Natural killer cell (primary cell): ENCODE measurements around the gene RBM10. TPM values are rescaled to one million over a fixed set of nuclear protein-coding genes. Genes with fewer than 3 reads are reported as not detected.

Source experiments
- ATAC-seq, 3 donors: fragments of 150-1000 bp in 2 of 3; fragments of 200-7000 bp in 1 of 3; cut with Tn5 transposase; 1 replicate in 1 of 3; 2 replicates in 2 of 3; pipeline ENCODE4 v1.10.0; 2021; ENCODE audit warnings: mild to moderate bottlenecking in 2 of 3, moderate library complexity in 2 of 3
- DNase-seq, 2 donors: peaks; one replicate each; pipeline versions ENCODE4 v3.0.0 to v3.0.0-alpha.2; 2013 to 2021; ENCODE audit warnings: mixed read lengths in 1 of 2
- H3K27ac ChIP-seq: one replicate; pipeline ENCODE4 v1.5.1; 2013; ENCODE audit warnings: mild to moderate bottlenecking, low read length
- H3K27me3 ChIP-seq: one replicate; pipeline ENCODE4 v1.6.1; 2013; ENCODE audit warnings: low read length; ENCODE audit not compliant: control insufficient read depth, insufficient read depth
- H3K36me3 ChIP-seq: one replicate; pipeline ENCODE4 v1.6.1; 2013; ENCODE audit warnings: low read length; ENCODE audit not compliant: control insufficient read depth, insufficient read depth
- H3K4me1 ChIP-seq: one replicate; pipeline ENCODE4 v1.6.1; 2013; ENCODE audit warnings: low read length; ENCODE audit not compliant: control insufficient read depth, insufficient read depth
- H3K4me3 ChIP-seq: one replicate; pipeline ENCODE4 v1.5.1; 2013; ENCODE audit warnings: low read length
- H3K9me3 ChIP-seq: one replicate; pipeline ENCODE4 v1.6.1; 2013; ENCODE audit warnings: low read length; ENCODE audit not compliant: control insufficient read depth, insufficient read depth
- H3K27ac Mint-ChIP-seq, 2 donors: one replicate each; pipeline ENCODE4 v1.8.0; 2022; ENCODE audit warnings: mild to moderate bottlenecking in 2 of 2, mixed read lengths in 2 of 2, moderate library complexity in 1 of 2
- H3K27me3 Mint-ChIP-seq, 2 donors: one replicate each; pipeline ENCODE4 v1.8.0; 2022; ENCODE audit warnings: low read depth in 2 of 2, mixed read lengths in 2 of 2
- H3K36me3 Mint-ChIP-seq: one replicate; pipeline ENCODE4 v1.8.0; 2022; ENCODE audit warnings: mixed read lengths
- H3K4me1 Mint-ChIP-seq, 2 donors: one replicate each; pipeline ENCODE4 v1.8.0; 2022; ENCODE audit warnings: mixed read lengths in 2 of 2
- H3K4me3 Mint-ChIP-seq: one replicate; pipeline ENCODE4 v1.8.0; 2022; ENCODE audit warnings: mild to moderate bottlenecking, moderate library complexity, mixed read lengths
- H3K9me3 Mint-ChIP-seq, 2 donors: one replicate each; pipeline ENCODE4 v1.8.0; 2022; ENCODE audit warnings: mixed read lengths in 2 of 2
- CTCF ChIP-seq: fragments of 200-600 bp; IDR thresholded peaks from one replicate; pipeline ENCODE4 v1.8.0; 2022; ENCODE audit warnings: antibody characterized with exemption
- WGBS: methylation state at CpG from one replicate; pipeline ENCODE4 v1.1.7; 2013; ENCODE audit warnings: missing lambda C conversion rate; ENCODE audit not compliant: insufficient coverage; 5-methylcytosine and 5-hydroxymethylcytosine counted together
- intact Hi-C: fragments of 100-400 bp; cut with micrococcal nuclease; formaldehyde crosslinking; loops from one replicate; pipeline ENCODE4 v1.14.2; 2022
- total RNA-seq, 4 donors: library from RNA; stranded (reverse); fragments of 120-200 nt in 1 of 4; gene quantifications; one replicate each; pipeline versions ENCODE4 v1.2.3 to v1.2.4, GENCODE V29; 2013 to 2022

The RBM10 gene
- total RNA-seq, 3 donors from 2014 or later (not counting 1 experiment from before 2014, with no cell fraction given) = 37.5 to 43.7 (median 39.4) TPM

DNA sequence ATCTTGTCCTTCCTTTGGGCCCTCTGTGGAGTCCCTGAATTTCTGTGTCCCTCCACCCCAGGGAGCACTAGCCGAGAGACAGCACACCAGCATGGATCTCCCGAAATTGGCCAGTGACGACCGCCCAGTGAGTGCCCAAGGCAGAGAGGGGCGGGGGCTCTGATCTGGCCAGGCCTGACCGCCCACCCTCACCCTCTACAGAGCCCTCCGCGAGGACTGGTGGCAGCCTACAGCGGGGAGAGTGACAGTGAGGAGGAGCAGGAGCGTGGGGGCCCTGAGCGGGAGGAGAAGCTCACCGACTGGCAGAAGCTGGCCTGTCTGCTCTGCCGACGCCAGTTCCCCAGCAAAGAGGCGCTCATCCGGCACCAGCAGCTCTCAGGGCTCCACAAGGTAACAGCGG is 40.2 kb downstream of the RBM10 start:
- H3K36me3 ChIP-seq = peaks cover 36% of the 10 kb centered on the region
- ATAC-seq = no peak
- no peak for DNase-seq
- no peaks in the 10 kb centered on the region for H3K4me1 Mint-ChIP-seq
- no peak for TF ChIP-seq CTCF
- H3K27ac Mint-ChIP-seq = no peak overlapping the region
- H3K4me3 ChIP-seq = no peak overlapping the region
- no peaks in the 10 kb centered on the region for H3K27me3 ChIP-seq
- intact Hi-C loops = no loop called here
- no peak overlapping the region for H3K27ac ChIP-seq
- H3K27me3 Mint-ChIP-seq = no peaks in the 10 kb centered on the region
- no peak overlapping the region for H3K4me3 Mint-ChIP-seq
- H3K9me3 Mint-ChIP-seq = no peaks in the 10 kb centered on the region
- no peaks in the 10 kb centered on the region for H3K36me3 Mint-ChIP-seq
- H3K4me1 ChIP-seq = peaks cover under 1% of the 10 kb centered on the region
- 95% methylated on average over 14 of the region's 17 CpGs for WGBS
- no peaks in the 10 kb centered on the region for H3K9me3 ChIP-seq

DNA sequence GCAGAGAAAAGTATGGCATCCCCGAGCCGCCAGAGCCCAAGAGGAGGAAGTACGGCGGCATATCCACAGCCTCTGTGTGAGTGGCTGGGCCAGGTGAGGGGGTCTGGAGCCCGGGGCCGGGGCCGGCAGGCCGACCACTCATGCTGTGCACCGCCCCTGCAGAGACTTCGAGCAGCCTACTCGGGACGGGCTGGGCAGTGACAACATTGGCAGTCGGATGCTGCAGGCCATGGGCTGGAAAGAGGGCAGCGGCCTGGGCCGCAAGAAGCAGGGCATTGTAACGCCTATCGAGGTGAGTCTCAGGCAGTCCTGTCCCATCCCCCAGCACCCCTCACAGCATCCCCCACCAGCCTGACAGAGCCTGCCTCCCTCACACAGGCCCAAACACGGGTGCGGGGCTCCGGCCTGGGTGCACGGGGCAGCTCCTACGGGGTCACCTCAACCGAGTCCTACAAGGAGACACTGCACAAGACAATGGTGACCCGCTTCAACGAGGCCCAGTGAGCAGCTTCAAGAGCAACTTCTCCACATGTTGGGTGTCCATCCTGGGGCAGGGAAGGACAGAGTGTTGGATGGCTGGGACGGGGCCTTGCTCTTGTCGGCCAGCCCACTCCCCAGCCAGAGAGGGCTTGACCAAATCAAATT is 41.2 kb downstream of the RBM10 start:
- TF ChIP-seq CTCF = no peak
- ATAC-seq (no peak), DNase-seq (no peak)
- Histone ChIP-seq H3K27ac (no peak overlapping the region), H3K36me3 (peaks cover 34% of the 10 kb centered on the region), H3K4me3 (no peak overlapping the region), H3K27me3 (no peaks in the 10 kb centered on the region), H3K4me1 (peaks cover 10% of the 10 kb centered on the region), H3K9me3 (no peaks in the 10 kb centered on the region)
- WGBS = 96% methylated on average over 27 of the region's 27 CpGs
- Mint-ChIP-seq H3K27me3 (no peaks in the 10 kb centered on the region), H3K4me3 (no peak overlapping the region), H3K9me3 (no peaks in the 10 kb centered on the region), H3K27ac (peak overlapping the region in 1 of 2 donors; percentile 45), H3K36me3 (no peaks in the 10 kb centered on the region), H3K4me1 (peaks cover 7 to 9% of the 10 kb centered on the region in 2 donors)
- intact Hi-C loops = no loop called here

DNA sequence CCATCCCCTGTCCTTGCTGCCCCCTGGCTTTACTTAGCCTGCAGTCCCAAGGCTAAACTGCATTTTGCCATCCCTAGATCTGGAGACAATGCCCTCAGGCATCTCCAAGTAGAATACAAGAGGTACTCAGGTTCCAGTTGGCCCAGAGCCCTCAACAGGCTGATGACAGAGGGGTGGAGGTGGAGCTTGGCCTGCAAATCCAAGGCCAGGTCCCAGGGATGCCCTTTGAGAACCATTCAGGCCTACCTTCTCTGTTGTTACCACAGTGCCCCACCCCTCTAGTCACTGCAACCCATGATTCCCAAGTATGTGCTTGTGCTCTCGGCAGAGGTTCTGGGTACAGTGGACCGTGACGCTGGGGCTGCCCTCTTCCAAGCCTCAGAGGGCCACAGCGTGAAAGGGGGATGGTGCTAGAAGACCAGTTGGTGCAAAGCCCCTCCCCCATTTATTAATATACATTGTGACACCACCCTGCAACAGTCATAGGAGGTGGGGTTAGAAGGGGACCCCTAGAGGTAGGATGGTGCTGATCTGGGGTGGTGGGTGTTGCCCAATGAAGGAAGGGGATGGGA is 42.2 kb downstream of the RBM10 start:
- Histone ChIP-seq H3K36me3 (peaks cover 24% of the 10 kb centered on the region), H3K9me3 (no peaks in the 10 kb centered on the region), H3K27ac (no peak overlapping the region), H3K4me1 (peaks cover 20% of the 10 kb centered on the region), H3K27me3 (no peaks in the 10 kb centered on the region), H3K4me3 (no peak overlapping the region)
- DNase-seq (no peak), ATAC-seq (no peak)
- no CpG with 5 or more reads among the region's 4 CpGs for WGBS
- no peak for TF ChIP-seq CTCF
- H3K4me1 Mint-ChIP-seq = peaks cover 7 to 9% of the 10 kb centered on the region in 2 donors
- no peaks in the 10 kb centered on the region for H3K9me3 Mint-ChIP-seq
- H3K27ac Mint-ChIP-seq = no peak overlapping the region
- intact Hi-C loops = no loop called here
- H3K27me3 Mint-ChIP-seq = no peaks in the 10 kb centered on the region
- no peak overlapping the region for H3K4me3 Mint-ChIP-seq
- H3K36me3 Mint-ChIP-seq = no peaks in the 10 kb centered on the region

GRCh38 chrX:47189906-47190305 is 44.9 kb downstream of the RBM10 start:
- no peak overlapping the region for H3K4me3 ChIP-seq
- no peaks in the 10 kb centered on the region for H3K36me3 Mint-ChIP-seq
- WGBS = 92% methylated on average over 9 of the region's 19 CpGs
- DNase-seq (no peak), ATAC-seq (no peak)
- H3K27me3 Mint-ChIP-seq = no peaks in the 10 kb centered on the region
- peaks cover 23 to 24% of the 10 kb centered on the region in 2 donors for H3K4me1 Mint-ChIP-seq
- H3K9me3 ChIP-seq = no peaks in the 10 kb centered on the region
- TF ChIP-seq CTCF = no peak
- peaks cover 38% of the 10 kb centered on the region for H3K4me1 ChIP-seq
- H3K9me3 Mint-ChIP-seq = no peaks in the 10 kb centered on the region
- no peak overlapping the region for H3K27ac ChIP-seq
- intact Hi-C loops = loop anchor here (5.0 to 10.0 kb wide), 3 partner anchors 172 to 832 kb away; partner anchors contain the start of gene ZNF81
- H3K4me3 Mint-ChIP-seq = no peak overlapping the region
- H3K36me3 ChIP-seq = peaks cover 16% of the 10 kb centered on the region
- H3K27me3 ChIP-seq = no peaks in the 10 kb centered on the region
- no peak overlapping the region for H3K27ac Mint-ChIP-seq
